GM19238 (cell line): Measurements from ENCODE around the gene STUB1.

Experiments
- DNase-seq: peaks from one replicate; pipeline ENCODE4 v3.0.0; 2011; ENCODE audit warnings: low spot score; ENCODE audit not compliant: insufficient read length

The STUB1 gene

DNA sequence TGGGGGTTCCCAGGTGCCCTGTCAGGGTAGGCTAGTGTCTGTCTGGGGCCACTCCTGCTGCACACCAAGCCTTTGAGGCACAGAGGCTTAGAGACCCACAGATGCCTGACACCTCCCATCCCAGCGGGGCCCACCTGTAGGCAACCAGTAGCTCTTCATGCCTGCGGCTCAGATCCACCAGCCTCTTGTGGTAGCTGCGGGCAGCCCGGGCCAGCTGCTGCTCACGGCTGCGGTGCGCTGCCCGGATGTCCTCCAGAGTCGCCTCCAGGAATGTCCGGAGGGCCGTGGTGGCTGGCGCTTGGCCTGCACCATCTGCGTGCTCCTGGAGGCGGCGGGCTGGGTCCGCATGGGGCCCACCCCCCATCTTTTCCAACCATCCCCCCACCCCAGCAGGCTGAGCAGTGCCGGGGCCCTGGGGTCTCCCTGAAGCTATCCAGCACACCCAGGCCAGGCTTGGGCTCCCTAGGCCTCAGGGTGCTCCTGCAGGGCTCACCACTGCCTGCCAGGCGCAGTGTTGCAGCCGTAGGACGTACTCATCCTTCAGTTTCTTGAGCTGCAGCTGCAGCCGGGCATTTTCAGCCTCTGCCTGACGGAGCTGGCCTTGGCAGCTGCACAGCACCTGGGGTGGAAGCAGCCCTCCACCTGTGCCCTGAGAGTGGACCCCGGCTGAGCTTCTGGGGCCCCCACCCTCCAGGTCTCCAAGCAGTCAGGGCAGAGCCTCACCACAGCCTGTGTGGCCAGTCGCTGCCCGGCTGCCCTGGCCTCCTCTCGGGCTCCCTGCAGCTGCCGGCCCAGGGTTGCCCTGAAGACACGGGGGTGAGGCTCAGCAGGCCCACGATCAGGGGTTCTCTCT lies 44.2 kb downstream of the STUB1 start:
- no peak for DNase-seq

DNA sequence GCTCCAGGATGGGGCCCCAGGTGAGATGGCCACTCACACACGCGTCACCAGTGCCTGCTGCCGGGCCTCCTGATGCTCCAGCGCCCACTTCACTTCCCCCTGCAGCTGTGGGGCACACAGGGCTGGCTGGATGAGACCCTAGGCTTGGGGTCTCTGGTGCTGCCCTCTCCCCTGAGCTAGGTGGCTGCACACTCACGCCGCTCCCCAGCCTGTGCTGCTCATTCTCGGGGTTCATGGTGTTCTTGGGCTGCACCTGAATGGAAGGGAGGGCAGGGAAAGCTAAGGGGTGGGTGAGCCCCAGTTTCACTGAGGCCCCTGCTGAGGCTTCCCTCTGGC lies 44.8 kb downstream of the STUB1 start:
- no peak for DNase-seq

DNA sequence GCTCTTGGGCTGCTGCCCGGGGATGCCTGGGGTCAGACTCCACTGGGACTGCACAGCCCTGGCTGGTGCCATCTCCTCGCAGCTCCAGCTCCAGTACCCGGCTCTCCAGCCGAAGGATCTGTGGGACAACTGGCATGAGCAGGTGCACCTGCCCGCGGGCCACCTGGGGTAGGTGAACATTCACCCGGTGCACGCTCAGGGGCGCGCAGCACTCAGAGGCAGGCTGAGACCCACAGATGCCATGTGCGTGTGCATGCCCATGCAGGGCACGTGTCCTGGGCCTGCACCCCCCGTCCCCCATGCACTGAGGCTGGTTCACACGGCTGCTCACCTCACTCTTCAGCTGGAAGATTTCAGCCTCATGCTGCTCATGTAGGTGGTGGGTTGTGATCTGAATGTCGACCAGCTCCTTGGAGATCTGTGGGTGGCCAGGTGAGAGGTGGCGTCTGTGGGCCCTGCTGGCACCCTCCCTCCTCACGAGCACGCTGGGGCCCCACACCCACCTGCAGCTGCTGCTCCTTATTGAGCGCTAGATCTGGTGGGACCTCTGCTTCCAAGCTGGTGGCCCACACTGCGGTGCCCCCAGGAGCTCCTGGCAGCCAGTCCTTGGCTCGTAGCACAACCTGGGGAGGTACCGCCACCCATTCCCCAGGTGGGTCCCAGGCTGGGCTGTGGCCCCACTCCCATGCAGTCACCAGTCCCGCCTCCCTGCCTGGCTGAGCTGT lies 45.4 kb downstream of the STUB1 start:
- no peak for DNase-seq

DNA sequence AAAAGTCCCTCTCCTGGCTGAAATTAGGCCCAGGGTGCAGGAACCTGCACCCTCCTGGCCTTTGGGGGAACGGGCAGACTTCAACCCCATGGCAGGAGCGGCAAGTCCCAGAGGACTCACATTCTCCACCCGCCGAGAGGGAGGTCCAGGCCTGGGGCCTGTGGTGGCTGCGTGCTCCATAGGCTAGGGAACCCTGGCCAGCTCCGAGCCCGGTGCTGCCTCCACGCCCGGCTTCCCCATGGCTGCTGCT lies 45.9 kb downstream of the STUB1 start:
- DNase-seq: no peak

DNA sequence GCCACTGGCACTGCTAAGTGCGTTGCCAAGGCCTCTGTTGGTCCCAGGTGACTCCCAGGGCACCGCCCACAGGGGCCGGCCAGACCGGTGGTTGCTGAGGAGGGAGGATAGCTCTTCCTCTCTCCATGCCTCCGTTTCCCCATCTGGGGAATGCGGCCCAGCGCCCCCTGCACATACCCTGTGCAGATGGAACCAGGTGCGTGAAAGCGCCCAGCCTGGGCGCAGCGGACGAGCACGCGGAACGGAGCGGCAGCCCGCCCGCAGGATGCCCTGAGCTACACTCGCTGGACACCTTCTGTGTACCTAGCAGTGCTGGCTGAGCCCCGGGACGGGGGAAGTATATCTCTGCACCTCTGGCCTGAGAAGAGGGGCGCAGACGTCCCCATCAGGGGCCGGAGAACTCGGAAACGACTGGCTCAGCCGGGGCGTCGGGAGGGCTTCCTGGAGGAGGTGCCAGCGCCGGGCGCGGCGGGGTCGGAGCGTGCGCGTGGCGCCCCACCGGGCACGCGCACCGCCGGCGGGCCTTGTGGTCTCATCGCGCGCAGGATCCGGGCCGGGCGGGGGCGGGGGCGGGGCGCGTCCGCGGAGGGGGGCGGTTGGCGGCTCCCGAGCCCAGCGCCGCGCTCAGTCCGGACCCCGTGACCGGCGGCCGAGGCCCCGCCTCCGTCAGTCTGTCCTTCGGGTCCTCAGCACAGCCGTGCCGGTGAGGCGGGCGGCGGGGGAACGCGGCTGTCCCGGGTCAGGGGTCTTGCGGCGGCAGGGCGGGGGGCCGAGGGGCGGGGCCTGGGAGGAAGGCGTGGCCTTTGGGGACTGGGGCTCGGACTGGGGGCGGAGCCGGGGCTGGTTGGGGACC lies 46.5 kb downstream of the STUB1 start, which contains the start of the genes CCDC78 and HAGHL:
Gene CCDC78 (minus strand): TSS at position 6 of the 853 bp plus-strand sequence. CDS start 76 bp downstream, outside the sequence.
Gene HAGHL (plus strand): TSS at position 669 of the 853 bp plus-strand sequence. CDS start 404 bp downstream, outside the sequence.
- peak; percentile 88 for DNase-seq

DNA sequence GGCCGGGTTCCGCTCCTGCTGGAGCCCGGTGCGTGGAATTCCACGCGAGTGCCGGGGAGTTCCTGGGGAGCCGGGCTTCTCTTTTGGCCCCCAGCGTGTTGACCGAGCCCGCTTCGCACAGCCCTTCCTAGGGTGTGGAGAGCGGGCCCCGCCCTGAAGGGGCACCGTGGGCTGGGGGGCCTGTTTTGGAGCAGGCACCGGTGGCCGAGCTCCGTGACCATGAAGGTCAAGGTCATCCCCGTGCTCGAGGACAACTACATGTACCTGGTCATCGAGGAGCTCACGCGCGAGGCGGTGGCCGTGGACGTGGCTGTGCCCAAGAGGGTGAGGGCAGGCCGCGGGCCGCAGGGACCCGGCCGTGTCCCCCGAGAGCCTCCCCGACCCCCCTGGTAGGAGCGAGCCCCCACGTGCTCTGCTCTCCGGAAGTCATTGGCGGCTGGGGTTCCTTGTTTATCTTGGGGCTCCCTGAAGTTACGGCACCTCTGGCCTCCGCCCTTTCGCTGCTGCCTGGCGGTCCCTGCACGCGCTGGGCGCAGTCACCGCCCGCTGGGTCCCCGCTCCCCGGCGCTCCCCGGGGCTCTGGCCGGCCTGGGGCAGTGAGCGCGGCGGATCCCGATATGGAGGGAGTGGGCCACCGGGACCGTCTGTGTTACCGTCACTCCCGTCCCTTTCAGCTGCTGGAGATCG lies 47.2 kb downstream of the STUB1 start:
- DNase-seq: peak; percentile 54

DNA sequence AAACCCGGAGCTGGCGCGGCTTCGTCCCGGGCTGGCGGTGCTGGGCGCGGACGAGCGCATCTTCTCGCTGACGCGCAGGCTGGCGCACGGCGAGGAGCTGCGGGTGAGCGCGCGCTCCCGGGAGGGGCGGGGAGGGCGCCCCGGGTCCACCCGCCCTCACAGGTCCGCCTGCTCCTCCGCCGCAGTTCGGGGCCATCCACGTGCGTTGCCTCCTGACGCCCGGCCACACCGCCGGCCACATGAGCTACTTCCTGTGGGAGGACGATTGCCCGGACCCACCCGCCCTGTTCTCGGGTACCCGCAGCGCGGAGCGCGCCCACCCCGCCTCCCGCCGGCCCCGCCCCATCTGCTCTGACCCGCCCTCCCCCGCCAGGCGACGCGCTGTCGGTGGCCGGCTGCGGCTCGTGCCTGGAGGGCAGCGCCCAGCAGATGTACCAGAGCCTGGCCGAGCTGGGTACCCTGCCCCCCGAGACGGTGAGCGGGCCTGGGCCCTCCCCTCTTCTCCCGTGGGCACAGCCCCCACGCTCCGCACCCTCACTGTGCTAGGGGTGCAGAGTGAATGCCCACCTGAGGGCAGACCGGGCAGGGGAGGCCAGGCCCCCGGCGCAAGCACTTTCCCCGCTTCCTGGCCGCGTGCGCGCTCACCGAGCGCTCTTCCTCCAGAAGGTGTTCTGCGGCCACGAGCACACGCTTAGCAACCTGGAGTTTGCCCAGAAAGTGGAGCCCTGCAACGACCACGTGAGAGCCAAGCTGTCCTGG lies 48.1 kb downstream of the STUB1 start:
- peak; percentile 88 for DNase-seq

DNA sequence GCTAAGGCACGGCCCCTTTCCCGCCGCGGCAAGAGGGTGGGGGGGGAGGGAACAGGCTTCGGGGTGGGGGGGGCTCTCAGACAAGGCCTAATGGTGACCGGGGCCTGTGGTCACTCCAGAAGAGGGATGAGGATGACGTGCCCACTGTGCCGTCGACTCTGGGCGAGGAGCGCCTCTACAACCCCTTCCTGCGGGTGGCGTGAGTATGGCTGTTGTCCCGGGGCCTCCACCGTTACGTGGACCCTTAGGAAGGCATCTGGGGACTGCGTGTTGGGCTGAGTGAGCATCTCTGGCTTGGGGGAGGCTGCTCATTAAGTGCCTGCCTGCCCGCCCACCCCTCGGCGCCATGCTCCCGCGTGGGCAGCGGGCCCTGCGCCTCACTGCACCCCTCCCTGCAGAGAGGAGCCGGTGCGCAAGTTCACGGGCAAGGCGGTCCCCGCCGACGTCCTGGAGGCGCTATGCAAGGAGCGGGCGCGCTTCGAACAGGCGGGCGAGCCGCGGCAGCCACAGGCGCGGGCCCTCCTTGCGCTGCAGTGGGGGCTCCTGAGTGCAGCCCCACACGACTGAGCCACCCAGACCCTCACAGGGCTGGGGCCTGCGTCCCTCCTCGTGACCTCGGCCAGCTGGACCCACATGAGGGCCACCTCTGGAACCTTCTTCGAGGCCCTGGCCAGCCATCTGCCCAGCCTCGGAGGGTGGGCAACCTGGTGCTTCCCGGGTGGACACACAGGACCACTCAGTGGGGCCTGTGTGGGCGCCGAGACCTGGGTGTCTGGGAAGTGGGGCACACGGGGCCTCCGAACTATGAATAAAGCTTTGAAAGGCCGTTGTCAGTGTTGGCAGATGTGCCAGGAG lies 48.9 kb downstream of the STUB1 start:
- no peak for DNase-seq

DNA sequence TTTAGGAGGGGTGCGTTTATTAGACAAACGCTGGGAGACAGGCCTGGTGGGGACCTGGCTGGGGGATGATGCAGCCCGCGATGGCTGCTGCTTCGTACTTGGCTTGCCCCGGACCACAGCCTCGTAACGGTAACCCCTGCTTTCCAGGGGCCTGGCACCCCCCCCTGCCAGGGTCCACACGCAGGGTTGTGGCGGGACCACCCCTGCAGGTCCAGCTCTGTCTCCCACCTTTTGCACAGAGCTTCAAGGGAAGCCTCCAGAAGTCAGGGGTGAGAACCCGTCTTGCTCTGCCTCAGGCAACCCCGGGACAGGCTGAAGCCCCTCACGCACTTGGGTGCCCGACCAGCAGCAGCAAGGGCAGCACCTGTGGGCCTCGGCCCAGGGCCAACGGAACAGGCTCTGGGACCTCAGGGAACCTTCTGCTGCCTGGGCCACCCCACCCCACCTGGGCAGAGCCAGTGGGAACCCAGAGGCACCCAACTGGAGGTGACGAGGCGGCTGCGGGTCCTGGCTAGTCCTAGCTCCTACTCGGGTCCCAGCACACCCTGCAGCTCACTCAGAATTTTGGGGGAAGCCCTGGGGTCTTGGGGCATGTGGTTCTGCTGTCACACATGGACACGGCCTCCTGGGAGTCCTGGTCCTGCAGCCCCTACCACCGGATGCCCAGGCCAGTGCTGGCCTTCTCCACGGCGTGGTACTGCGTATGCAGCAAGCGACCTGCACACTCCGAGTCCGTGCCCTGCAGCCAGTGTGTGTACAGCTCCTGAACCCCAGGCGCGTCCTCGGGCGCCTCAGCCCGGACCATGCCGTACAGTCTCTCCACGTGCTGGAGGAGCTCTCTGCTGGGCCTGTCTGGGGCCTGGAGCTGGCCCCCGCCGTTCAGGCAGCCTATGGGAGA lies 49.8 kb downstream of the STUB1 start:
- DNase-seq: no peak

DNA sequence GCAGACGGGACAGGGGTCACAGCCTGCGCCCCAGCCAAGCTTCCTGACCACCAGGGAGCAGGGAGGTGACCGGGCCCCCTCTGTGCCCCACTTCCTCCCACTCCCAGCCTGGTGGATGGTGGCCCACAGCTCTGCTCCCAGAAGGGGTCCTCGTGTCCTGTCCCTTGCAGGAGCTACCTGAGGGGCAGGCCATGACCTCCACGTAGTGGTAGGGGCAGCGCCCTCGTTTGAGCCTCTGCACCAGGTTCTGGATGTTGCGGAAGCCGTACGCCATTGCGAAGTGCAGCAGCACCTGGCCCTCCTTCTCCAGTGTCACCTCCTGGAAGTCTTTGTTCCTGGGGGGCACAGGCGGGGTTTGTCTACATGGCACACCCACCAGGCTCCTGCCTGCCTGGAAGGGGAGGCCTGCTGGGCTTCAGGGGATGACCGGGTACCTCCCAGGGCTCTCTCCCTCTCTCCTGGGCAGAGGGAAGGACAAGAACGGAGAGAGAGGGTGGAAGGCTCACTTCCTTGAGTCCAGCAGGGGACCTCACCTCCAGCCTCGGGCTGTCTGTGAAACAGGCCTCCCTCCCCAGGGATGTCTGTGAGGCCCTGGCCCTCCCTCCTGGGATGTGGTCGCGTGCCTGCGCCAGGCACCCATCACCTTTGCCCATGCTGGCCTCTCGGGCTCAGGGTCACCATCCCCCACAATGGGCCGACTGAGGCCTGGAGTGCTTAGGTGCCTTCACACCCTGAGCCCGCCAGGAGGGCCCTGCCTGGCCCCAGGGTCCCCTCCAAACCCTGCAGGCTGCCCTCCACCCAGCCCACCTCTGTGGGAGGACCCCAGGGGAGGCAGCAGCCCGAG lies 50.7 kb downstream of the STUB1 start:
- no peak for DNase-seq

DNA sequence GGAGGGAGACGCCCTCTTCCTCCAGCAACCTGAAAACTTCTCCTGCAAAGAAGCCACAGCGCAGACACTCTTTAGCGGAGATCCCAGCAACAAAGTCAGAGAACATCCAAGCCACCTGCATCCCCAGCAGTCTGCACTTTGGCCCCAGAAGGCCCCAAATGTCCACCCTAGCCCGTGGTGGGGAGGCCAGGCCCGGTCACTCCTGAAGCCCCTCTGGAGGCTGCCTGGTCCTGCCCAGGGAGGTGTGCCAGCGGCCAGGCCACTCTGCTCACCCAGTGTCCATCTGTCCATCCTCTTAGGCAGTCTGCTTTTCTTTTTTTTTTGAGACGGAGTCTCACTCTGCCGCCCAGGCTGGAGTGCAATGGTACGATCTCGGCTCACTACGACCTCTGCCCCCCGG lies 52.1 kb downstream of the STUB1 start:
- DNase-seq: no peak
